22Rv1 (cell line): ENCODE results near the gene GNL1.

Experiments used
- CTCF ChIP-seq: fragments of 450-650 bp; IDR thresholded peaks from 2 replicates; pipeline ENCODE4 v1.5.1; 2017; ENCODE audit warnings: mild to moderate bottlenecking
- ZFX ChIP-seq: fragments of 450-650 bp; IDR thresholded peaks from 2 replicates; pipeline ENCODE4 v1.6.1; 2017; ENCODE audit warnings: antibody characterized with exemption, borderline replicate concordance

GRCh38 chr6:30562470-30563425 lies 6.5 kb upstream of the GNL1 start:
- TF ChIP-seq CTCF (no peak), ZFX (no peak)
